ENCODE measurements around the gene CTNNA3.

Gene CTNNA3

GRCh38 chr10:66788178-66788987, 907.6 kb downstream of the CTNNA3 start:
- DNase-seq = no peak

- no peak for DNase-seq
Measured at GRCh38 chr10:66786709-66787108, 909.3 kb downstream of the CTNNA3 start.

- no peak for DNase-seq
Measured at GRCh38 chr10:66784770-66785169, 911.2 kb downstream of the CTNNA3 start.

- no peak for DNase-seq
Measured at GRCh38 chr10:66783316-66783715, 912.7 kb downstream of the CTNNA3 start.

GRCh38 chr10:66782776-66783175, 913.2 kb downstream of the CTNNA3 start:
- DNase-seq = no peak

GRCh38 chr10:66782144-66782543, 913.9 kb downstream of the CTNNA3 start:
- no peak for DNase-seq

- no peak for DNase-seq
Measured at GRCh38 chr10:66780796-66781195, 915.2 kb downstream of the CTNNA3 start.

GRCh38 chr10:66778351-66778750, 917.6 kb downstream of the CTNNA3 start:
- peak; percentile 17 for DNase-seq

GRCh38 chr10:66777665-66778064, 918.3 kb downstream of the CTNNA3 start:
- DNase-seq = no peak

- no peak for DNase-seq
Measured at GRCh38 chr10:66773472-66773817, 922.5 kb downstream of the CTNNA3 start.

- DNase-seq = no peak
Measured at GRCh38 chr10:66772548-66773471, 923.2 kb downstream of the CTNNA3 start.

- no peak for DNase-seq
Measured at GRCh38 chr10:66767707-66768106, 928.3 kb downstream of the CTNNA3 start.

GRCh38 chr10:66762218-66762729, 933.7 kb downstream of the CTNNA3 start:
- DNase-seq = no peak

- DNase-seq = no peak
Measured at GRCh38 chr10:66760941-66761340, 935.1 kb downstream of the CTNNA3 start.

GRCh38 chr10:66755474-66755873, 940.5 kb downstream of the CTNNA3 start:
- DNase-seq = no peak

GRCh38 chr10:66752714-66753113, 943.3 kb downstream of the CTNNA3 start:
- DNase-seq = no peak

GRCh38 chr10:66748217-66748616, 947.8 kb downstream of the CTNNA3 start:
- no peak for DNase-seq

GRCh38 chr10:66747451-66747850, 948.5 kb downstream of the CTNNA3 start:
- no peak for DNase-seq

GRCh38 chr10:66746711-66747110, 949.3 kb downstream of the CTNNA3 start:
- no peak for DNase-seq

GRCh38 chr10:66746246-66746645, 949.7 kb downstream of the CTNNA3 start:
- DNase-seq = no peak

- no peak for DNase-seq
Measured at GRCh38 chr10:66744915-66745314, 951.1 kb downstream of the CTNNA3 start.

- no peak for DNase-seq
Measured at GRCh38 chr10:66737241-66737640, 958.8 kb downstream of the CTNNA3 start.

GRCh38 chr10:66723608-66724400, 972.2 kb downstream of the CTNNA3 start:
- no peak for DNase-seq
